HG02759 (cell line): Measurements from ENCODE around the gene PTPRD.

Experiments used
- ATAC-seq: cut with Tn5 transposase; IDR thresholded peaks from one replicate; pipeline ENCODE4 v1.9.1; 2021; ENCODE audit warnings: mild to moderate bottlenecking, moderate library complexity; ENCODE audit not compliant: unreplicated experiment

Gene PTPRD

GRCh38 chr9:10272830-10273229 lies 340.0 kb downstream of the PTPRD start:
- ATAC-seq = no peak

GRCh38 chr9:10268531-10269485 lies 344.0 kb downstream of the PTPRD start:
- ATAC-seq = peak; percentile 62

GRCh38 chr9:10265153-10265631 lies 347.6 kb downstream of the PTPRD start:
- no peak for ATAC-seq

GRCh38 chr9:10260501-10260900 lies 352.3 kb downstream of the PTPRD start:
- no peak for ATAC-seq

GRCh38 chr9:10259668-10260067 lies 353.1 kb downstream of the PTPRD start:
- ATAC-seq = no peak

GRCh38 chr9:10255758-10256157 lies 357.0 kb downstream of the PTPRD start:
- no peak for ATAC-seq

- ATAC-seq = no peak
These were observed 358.5 kb downstream of the PTPRD start for GRCh38 chr9:10254338-10254737.

- no peak for ATAC-seq
These were observed 359.5 kb downstream of the PTPRD start for GRCh38 chr9:10253341-10253740.

GRCh38 chr9:10252174-10252573 lies 360.6 kb downstream of the PTPRD start:
- ATAC-seq = no peak

- no peak for ATAC-seq
These were observed 361.3 kb downstream of the PTPRD start for GRCh38 chr9:10251490-10251889.

GRCh38 chr9:10250219-10250618 lies 362.6 kb downstream of the PTPRD start:
- no peak for ATAC-seq

- no peak for ATAC-seq
These were observed 363.9 kb downstream of the PTPRD start for GRCh38 chr9:10248890-10249289.

- no peak for ATAC-seq
These were observed 370.5 kb downstream of the PTPRD start for GRCh38 chr9:10242255-10242654.

- ATAC-seq = no peak
These were observed 374.7 kb downstream of the PTPRD start for GRCh38 chr9:10238087-10238486.

- ATAC-seq = no peak
These were observed 375.2 kb downstream of the PTPRD start for GRCh38 chr9:10237584-10237983.

- ATAC-seq = no peak
These were observed 376.6 kb downstream of the PTPRD start for GRCh38 chr9:10236161-10236560.

GRCh38 chr9:10235376-10235775 lies 377.4 kb downstream of the PTPRD start:
- no peak for ATAC-seq

- ATAC-seq = no peak
These were observed 380.4 kb downstream of the PTPRD start for GRCh38 chr9:10232352-10232930.

- ATAC-seq = no peak
These were observed 382.3 kb downstream of the PTPRD start for GRCh38 chr9:10230512-10230911.

- no peak for ATAC-seq
These were observed 384.7 kb downstream of the PTPRD start for GRCh38 chr9:10228082-10228481.

- no peak for ATAC-seq
These were observed 385.8 kb downstream of the PTPRD start for GRCh38 chr9:10226996-10227395.

GRCh38 chr9:10212702-10213101 lies 400.1 kb downstream of the PTPRD start:
- ATAC-seq = no peak
